22Rv1 (cell line): ENCODE results near the gene NUP133.
"Not testable (repeated sequence)": the region's sequence is repeated elsewhere in the genome, so short reads cannot be mapped to it uniquely, and the experiment has no call there.

Experiments
- H3K27ac ChIP-seq: fragments of 450-650 bp; 2 replicates; pipeline ENCODE4 v1.5.1; 2017
- CTCF ChIP-seq: fragments of 450-650 bp; IDR thresholded peaks from 2 replicates; pipeline ENCODE4 v1.5.1; 2017; ENCODE audit warnings: mild to moderate bottlenecking
- ZFX ChIP-seq: fragments of 450-650 bp; IDR thresholded peaks from 2 replicates; pipeline ENCODE4 v1.6.1; 2017; ENCODE audit warnings: antibody characterized with exemption, borderline replicate concordance

Gene NUP133

DNA sequence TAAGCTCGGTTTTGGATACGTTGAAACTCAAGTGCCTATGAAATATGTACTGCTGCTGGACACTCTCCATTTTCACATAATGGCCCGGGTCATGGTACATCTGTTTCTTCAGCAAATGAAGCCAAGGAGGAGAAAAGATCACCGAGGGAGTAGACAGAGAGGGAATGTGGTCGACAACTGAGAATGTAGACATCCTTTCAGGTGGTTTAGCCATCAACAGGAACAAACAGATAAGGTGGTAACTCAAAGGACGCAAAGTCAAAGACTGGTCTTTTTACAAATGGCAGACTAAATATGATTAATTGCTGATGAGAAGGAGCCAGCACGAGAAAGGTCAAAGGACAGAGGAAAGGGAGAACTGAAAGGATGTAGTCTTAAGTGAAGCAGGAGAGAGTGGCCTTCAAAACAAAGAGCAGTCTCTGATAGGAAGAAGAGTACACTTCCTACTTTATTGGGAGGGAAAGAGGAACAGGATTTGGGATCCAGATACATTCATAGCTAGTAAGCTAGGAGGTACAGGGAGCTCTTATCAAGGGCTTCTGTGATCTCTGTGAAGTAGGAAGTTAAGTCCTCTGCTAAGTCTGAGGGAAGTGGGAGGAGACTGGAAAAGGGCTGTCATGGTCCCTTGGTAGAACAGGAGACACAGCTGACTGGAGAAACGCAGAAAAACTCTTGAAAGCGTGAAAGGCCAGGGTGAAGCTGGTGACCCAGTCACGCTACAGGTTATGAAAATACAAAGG, 28.3 kb downstream of the NUP133 start:
- H3K27ac ChIP-seq = no peak overlapping the region

GRCh38 chr1:229478852-229479251, 29.3 kb downstream of the NUP133 start:
- TF ChIP-seq CTCF (no peak), ZFX (no peak)
- H3K27ac ChIP-seq = no peak overlapping the region

More for the DNA sequence above, 28.3 kb downstream of the NUP133 start:
- no peak for TF ChIP-seq CTCF
- no peak for TF ChIP-seq ZFX

DNA sequence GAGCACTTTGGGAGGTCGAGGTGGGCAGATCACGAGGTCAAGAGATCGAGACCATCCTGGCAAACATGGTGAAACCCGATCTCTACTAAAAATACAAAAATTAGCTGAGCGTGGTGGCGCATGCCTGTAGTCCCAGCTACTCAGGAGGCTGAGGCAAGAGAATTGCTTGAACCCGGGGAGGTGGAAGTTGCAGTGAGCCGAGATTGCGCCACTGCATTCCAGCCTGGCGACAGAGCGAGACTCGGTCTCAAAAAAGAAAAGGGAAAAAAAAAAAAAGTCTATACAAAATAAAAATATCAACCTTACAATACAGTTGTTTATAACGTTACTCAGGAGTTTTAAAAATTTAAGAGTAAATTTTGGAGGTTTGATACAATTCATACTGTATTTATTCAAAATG, 32.3 kb downstream of the NUP133 start:
- H3K27ac ChIP-seq = not testable (repeated sequence)

DNA sequence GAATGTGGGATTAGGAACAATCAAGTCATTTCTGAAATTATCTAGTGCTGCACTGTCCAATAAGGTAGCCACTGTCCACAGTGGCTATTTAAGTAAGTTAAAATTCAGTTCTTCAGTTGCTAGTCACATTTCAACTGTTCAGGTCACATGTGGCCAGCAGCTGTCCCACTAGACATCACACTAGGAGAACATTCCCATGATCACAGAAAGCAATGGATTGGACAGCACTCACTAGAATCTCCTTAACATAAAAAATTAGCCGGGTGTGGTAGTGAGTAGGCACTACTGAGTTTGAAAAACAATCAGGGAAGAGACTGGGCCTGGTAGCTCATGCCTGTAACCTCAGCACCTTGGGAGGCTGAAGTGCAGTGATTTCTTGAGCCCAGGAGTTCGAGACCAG, 33.6 kb downstream of the NUP133 start:
- no peak for TF ChIP-seq CTCF
- TF ChIP-seq ZFX = no peak

GRCh38 chr1:229471175-229471574, 37.0 kb downstream of the NUP133 start:
- no peak overlapping the region for H3K27ac ChIP-seq

More for the DNA sequence above, 33.6 kb downstream of the NUP133 start:
- H3K27ac ChIP-seq = no peak overlapping the region

GRCh38 chr1:229470406-229471043, 37.6 kb downstream of the NUP133 start:
- TF ChIP-seq CTCF = no peak
- TF ChIP-seq ZFX = no peak
- H3K27ac ChIP-seq = no peak overlapping the region

More at GRCh38 chr1:229471175-229471574, 37.0 kb downstream of the NUP133 start:
- TF ChIP-seq ZFX = no peak
- no peak for TF ChIP-seq CTCF

DNA sequence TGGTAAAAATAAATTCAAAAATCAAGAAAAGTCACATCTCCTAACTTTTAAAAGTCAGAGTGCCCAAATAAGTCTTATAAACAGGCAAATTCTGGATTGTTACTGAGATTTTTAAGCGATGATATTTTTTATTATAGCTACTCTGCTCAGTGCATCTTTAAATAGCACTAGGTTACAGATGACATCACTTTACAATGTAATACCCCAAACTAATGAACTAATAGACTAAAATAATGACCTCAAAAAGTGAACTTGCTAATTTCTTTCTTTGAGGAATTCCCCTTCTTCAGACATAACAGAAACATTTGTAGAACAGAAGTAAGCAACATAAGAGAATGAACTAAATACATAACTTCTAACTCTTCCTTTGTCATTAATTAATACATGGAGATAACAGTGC, 41.3 kb downstream of the NUP133 start:
- TF ChIP-seq CTCF (no peak), ZFX (no peak)
- no peak overlapping the region for H3K27ac ChIP-seq
